HCT116 (cell line): Measurements from ENCODE around the gene L1CAM. TPM values are rescaled to one million over a fixed set of nuclear protein-coding genes. Genes with fewer than 3 reads are reported as not detected.

Experiments
- ATAC-seq: fragments of 200-7000 bp; cut with Tn5 transposase; 2 replicates; pipeline ENCODE4 v1.9.1; 2020; ENCODE audit warnings: mild to moderate bottlenecking, moderate library complexity
- BruUV-seq: library from RNA; stranded (reverse); fragments of 400-500 nt; replicated peaks from 2 replicates; lab custom pipeline; 2021; lab: Mats Ljungman, UMichigan
- CTCF ChIA-PET: fragments of 300-600 bp; sonication (Branson Sonifier 250); formaldehyde crosslinking; loops from one replicate; lab custom pipeline; 2021; ENCODE audit warnings: antibody characterized with exemption; lab: Charles Lee
- POLR2A ChIA-PET: fragments of 300-600, 350-600 bp; sonication (Branson Sonifier 250); formaldehyde crosslinking; loops from one replicate; lab custom pipeline; 2021; ENCODE audit warnings: antibody characterized with exemption; lab: Charles Lee
- RAD21 ChIA-PET, 2 experiments: fragments of 300-600 bp; sonication (Branson Sonifier 250); formaldehyde crosslinking; loops; one replicate each; lab custom pipeline; 2023; ENCODE audit warnings: low total read pairs in 2 of 2; ENCODE audit not compliant: uncharacterized antibody in 2 of 2, unreplicated experiment in 2 of 2, low non-redundant PET in 1 of 2; lab: Charles Lee
- DNase-seq: peaks from one replicate; pipeline ENCODE4 v3.0.0-alpha.2; 2010; ENCODE audit warnings: low read depth, low spot score
- H2AFZ ChIP-seq: fragments of 200-600 bp; shearing (Covaris generic), sonication (generic); 2 replicates; pipeline ENCODE4 v1.6.1; 2017; ENCODE audit warnings: low read depth, mixed run types, mixed read lengths, antibody characterized with exemption, low read length; ENCODE audit not compliant: poor library complexity, severe bottlenecking
- H3K27ac ChIP-seq: 2 replicates; pipeline ENCODE4 v1.5.1; 2012; ENCODE audit warnings: low read depth, low read length
- H3K27me3 ChIP-seq: fragments of 200-600 bp; sonication (generic); 2 replicates; pipeline ENCODE4 v1.6.1; 2016; ENCODE audit warnings: mixed run types, low read length, mixed read lengths; ENCODE audit not compliant: insufficient read depth
- H3K36me3 ChIP-seq, 2 experiments: fragments of 200-500 bp in 1 of 2; fragments of 200-600 bp in 1 of 2; sonication (Bioruptor generic) in 1 of 2; sonication (generic) in 1 of 2; 2 replicates each; pipeline versions ENCODE4 v1.5.1 to v1.6.1; 2014 to 2016; ENCODE audit warnings: low read length in 2 of 2, inconsistent platforms in 1 of 2, mixed read lengths in 1 of 2, mixed run types in 1 of 2; ENCODE audit not compliant: insufficient read depth in 2 of 2, control insufficient read depth in 1 of 2
- H3K4me1 ChIP-seq, 2 experiments: fragments of 200-600 bp in 1 of 2; sonication (generic) in 1 of 2; 2 replicates each; pipeline versions ENCODE4 v1.5.1 to v1.6.1; 2012 to 2017; ENCODE audit warnings: low read length in 2 of 2, inconsistent platforms in 1 of 2, mild to moderate bottlenecking in 1 of 2, mixed read lengths in 1 of 2, mixed run types in 1 of 2, moderate library complexity in 1 of 2; ENCODE audit not compliant: insufficient read depth in 2 of 2, control insufficient read depth in 1 of 2
- H3K4me2 ChIP-seq: fragments of 200-600 bp; sonication (generic); 2 replicates; pipeline ENCODE4 v1.6.1; 2017; ENCODE audit warnings: mixed run types, low read length, mixed read lengths
- H3K4me3 ChIP-seq, 2 experiments: fragments of 200-600 bp in 1 of 2; sonication (generic) in 1 of 2; replicated peaks in 1 of 2; 2 replicates each; pipeline ENCODE4 v1.5.1; 2011 to 2016; ENCODE audit warnings: low read length in 2 of 2, control low read depth in 1 of 2, low read depth in 1 of 2, mild to moderate bottlenecking in 1 of 2, mixed read lengths in 1 of 2, mixed run types in 1 of 2
- H3K79me2 ChIP-seq: fragments of 200-600 bp; sonication (generic); 2 replicates; pipeline ENCODE4 v1.6.1; 2017; ENCODE audit warnings: mild to moderate bottlenecking, mixed run types, low read length, moderate library complexity, mixed read lengths; ENCODE audit not compliant: insufficient read depth
- H3K9ac ChIP-seq: fragments of 200-600 bp; sonication (generic); 2 replicates; pipeline ENCODE4 v1.6.1; 2016; ENCODE audit warnings: low read length, mixed read lengths
- H3K9me2 ChIP-seq: fragments of 200-600 bp; sonication (generic), shearing (Covaris generic); 2 replicates; pipeline ENCODE4 v1.6.1; 2017; ENCODE audit warnings: mixed run types, mild to moderate bottlenecking, moderate library complexity; ENCODE audit not compliant: insufficient read depth
- H3K9me3 ChIP-seq, 2 experiments: fragments of 200-500 bp in 1 of 2; fragments of 200-600 bp in 1 of 2; sonication (Bioruptor generic) in 1 of 2; sonication (generic) in 1 of 2; 2 replicates each; pipeline ENCODE4 v1.6.1; 2014 to 2017; ENCODE audit warnings: low read length in 2 of 2, mixed read lengths in 2 of 2, inconsistent platforms in 1 of 2, low read depth in 1 of 2, mild to moderate bottlenecking in 1 of 2, mixed run types in 1 of 2, moderate library complexity in 1 of 2; ENCODE audit not compliant: control insufficient read depth in 1 of 2, insufficient read depth in 1 of 2
- H4K20me1 ChIP-seq: fragments of 200-600 bp; sonication (generic), shearing (Covaris generic); 2 replicates; pipeline ENCODE4 v1.6.1; 2017; ENCODE audit warnings: mixed run types, mild to moderate bottlenecking, moderate library complexity; ENCODE audit not compliant: insufficient read depth
- CEBPB ChIP-seq: IDR thresholded peaks from 2 replicates; pipeline ENCODE4 v1.6.1; 2012; ENCODE audit warnings: low read depth
- ELF1 ChIP-seq: IDR thresholded peaks from 2 replicates; pipeline ENCODE4 v1.6.1; 2012; ENCODE audit warnings: low read depth, borderline replicate concordance
- EZH2 ChIP-seq: fragments of 200-600 bp; sonication (generic); IDR thresholded peaks from 2 replicates; pipeline ENCODE4 v1.6.1; 2017; ENCODE audit warnings: antibody characterized with exemption, mixed run types
- FOSL1 ChIP-seq: IDR thresholded peaks from 2 replicates; pipeline ENCODE4 v1.6.1; 2012; ENCODE audit warnings: low read depth
- JUND ChIP-seq: IDR thresholded peaks from 2 replicates; pipeline ENCODE4 v1.6.1; 2012
- POLR2A ChIP-seq: IDR thresholded peaks from 2 replicates; pipeline ENCODE4 v1.7.0; 2011; ENCODE audit warnings: borderline replicate concordance; ENCODE audit not compliant: insufficient read depth, insufficient read length; ENCODE audit errors: extremely low read depth
- RAD21 ChIP-seq: IDR thresholded peaks from 2 replicates; pipeline ENCODE4 v1.6.1; 2012; ENCODE audit warnings: low read depth, mild to moderate bottlenecking
- REST ChIP-seq: IDR thresholded peaks from 2 replicates; pipeline ENCODE4 v1.6.1; 2012; ENCODE audit warnings: low read depth
- SIN3A ChIP-seq: IDR thresholded peaks from 2 replicates; pipeline ENCODE4 v1.6.1; 2012; ENCODE audit warnings: low read depth
- SP1 ChIP-seq: IDR thresholded peaks from 2 replicates; pipeline ENCODE4 v1.6.1; 2012; ENCODE audit warnings: low read depth
- SRF ChIP-seq: IDR thresholded peaks from 2 replicates; pipeline ENCODE4 v1.6.1; 2012; ENCODE audit warnings: low read depth
- TCF7L2 ChIP-seq: IDR thresholded peaks from 2 replicates; pipeline ENCODE4 v1.7.0; 2011; ENCODE audit warnings: borderline replicate concordance, inconsistent platforms; ENCODE audit not compliant: insufficient read depth, insufficient read length; ENCODE audit errors: extremely low read depth
- YY1 ChIP-seq: IDR thresholded peaks from 2 replicates; pipeline ENCODE4 v1.6.1; 2011; ENCODE audit warnings: low read length, low read depth, moderate library complexity, mild to moderate bottlenecking; ENCODE audit not compliant: insufficient replicate concordance; ENCODE audit errors: extremely low read depth
- ZBTB33 ChIP-seq: IDR thresholded peaks from 2 replicates; pipeline ENCODE4 v1.6.1; 2011; ENCODE audit warnings: mild to moderate bottlenecking, low read length, moderate library complexity; ENCODE audit not compliant: insufficient replicate concordance; ENCODE audit errors: extremely low read depth
- intact Hi-C: fragments of 100-400 bp; cut with micrococcal nuclease; formaldehyde crosslinking; loops from 2 replicates; pipeline ENCODE4 v1.10.0; 2022
- total RNA-seq: library from RNA; stranded (reverse); gene quantifications from one replicate; pipeline ENCODE4 v1.2.1, GENCODE V29; 2021; ENCODE audit not compliant: unreplicated experiment

Gene L1CAM
- total RNA-seq, 1 experiment from 2014 or later, result 14.8 TPM

- no peak for DNase-seq
- Histone ChIP-seq H4K20me1 (no peaks in the 10 kb centered on the region), H3K27me3 (no peaks in the 10 kb centered on the region), H3K79me2 (no peaks in the 10 kb centered on the region), H3K9ac (no peak overlapping the region), H3K9me3 (no peaks in the 10 kb centered on the region)
- ChIA-PET CTCF (no interaction called here), RAD21 (no interaction called here)
- intact Hi-C loops, result no loop called here
- no peak for TF ChIP-seq YY1
- no peak for TF ChIP-seq JUND
- no peak for TF ChIP-seq SP1
- TF ChIP-seq POLR2A, result no peak
- no peak for TF ChIP-seq REST
- TF ChIP-seq RAD21, result no peak
- no peak for TF ChIP-seq CEBPB
- TF ChIP-seq FOSL1, result no peak
- no peak for TF ChIP-seq SIN3A
- no peak for TF ChIP-seq TCF7L2
- TF ChIP-seq SRF, result no peak
- TF ChIP-seq ZBTB33, result no peak
- no peak for TF ChIP-seq ELF1
- TF ChIP-seq EZH2, result no peak
- TF ChIP-seq, all 23 proteins: peak for 0
- Histone ChIP-seq H3K9me2 (no peaks in the 10 kb centered on the region), H3K27ac (no peak overlapping the region), H3K36me3 (no peaks in the 10 kb centered on the region), H3K4me3 (no peak overlapping the region), H3K4me1 (no peaks in the 10 kb centered on the region), H2AFZ (no peak overlapping the region), H3K4me2 (no peak overlapping the region)
- peak; percentile 52; the same call in 1 of the 2 replicates for ATAC-seq
- POLR2A ChIA-PET, result no interaction called here
- no TSS peak for BruUV-seq
Measured at GRCh38 chrX:153870791-153871360, 15.1 kb downstream of the L1CAM start.
